ENCODE measurements around the gene ZNF836.

DNA sequence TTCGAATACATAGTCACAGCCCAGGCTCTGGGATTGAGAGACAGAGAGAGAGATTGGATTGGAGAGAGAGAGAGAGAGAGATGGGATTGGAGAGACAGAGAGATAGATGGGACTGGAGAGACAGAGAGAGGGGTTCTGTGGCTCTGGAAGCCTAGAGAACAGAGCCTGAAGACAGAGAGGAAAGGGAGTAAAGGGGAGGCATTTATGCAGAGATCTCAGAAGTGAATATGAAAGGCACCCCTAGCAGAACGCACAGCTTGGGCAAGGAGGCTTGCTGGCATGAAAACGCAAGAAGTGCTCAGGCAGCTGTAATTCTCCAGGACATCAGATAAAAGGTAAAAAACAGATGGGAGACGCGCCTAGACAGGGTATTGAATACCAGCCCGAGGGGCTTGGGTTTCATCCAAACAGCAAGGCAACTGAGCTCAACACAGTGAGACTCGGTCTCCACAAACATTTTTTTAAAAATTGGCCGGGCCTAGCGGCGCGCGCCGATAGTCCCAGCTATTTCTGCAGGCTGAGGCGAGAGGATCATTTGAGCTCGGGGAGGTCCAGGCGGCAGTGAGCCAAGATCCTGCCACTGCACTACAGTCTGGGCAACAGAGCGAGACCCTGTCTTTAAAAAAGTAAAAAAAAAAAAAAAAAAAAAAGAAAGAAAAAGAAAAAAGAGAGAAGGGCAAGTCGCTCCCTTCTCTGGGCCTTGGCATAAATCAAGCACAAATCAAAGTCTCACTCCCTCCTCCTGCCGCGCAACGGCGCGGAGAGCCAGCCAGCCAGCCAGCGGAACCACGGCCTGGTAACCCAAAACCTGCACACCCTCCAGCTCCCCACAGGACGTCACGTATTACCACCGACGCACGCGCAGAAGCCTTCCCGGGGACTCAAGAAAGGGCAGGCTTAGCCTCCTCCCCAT is 17.7 kb upstream of the ZNF836 start:
- TF ChIP-seq POLR2A (IDR thresholded peaks at IDR 0.05) (peak; percentile 1 to 50), CTCF (IDR thresholded peaks at IDR 0.05) (peak in 3 of 6 experiments; percentile 27 to 29 (median 28))

Data from Peyer's patch (tissue), 4 donors.